GM23338 (cell line): ENCODE data around the gene KRTAP4-12. TPM values are rescaled to one million over a fixed set of nuclear protein-coding genes. Genes with fewer than 3 reads are reported as not detected.

Source experiments
- ATAC-seq: fragments of 200-7000 bp; cut with Tn5 transposase; 3 replicates; pipeline ENCODE4 v1.9.1; 2020
- DNase-seq: peaks from one replicate; pipeline ENCODE4 v3.0.0-alpha.2; 2015; ENCODE audit warnings: low spot score
- H2AFZ ChIP-seq: fragments of 200-600 bp; sonication (generic); 2 replicates; pipeline ENCODE4 v1.8.0; 2016; ENCODE audit warnings: antibody characterized with exemption, mild to moderate bottlenecking, moderate library complexity
- H3F3A ChIP-seq: fragments of 200-600 bp; sonication (generic); replicated peaks from 2 replicates; pipeline ENCODE4 v1.8.0; 2017; ENCODE audit warnings: antibody characterized with exemption, mixed run types, low read depth
- H3K27ac ChIP-seq: fragments of 200-600 bp; sonication (generic); 2 replicates; pipeline ENCODE4 v1.6.1; 2016; ENCODE audit warnings: low read depth
- H3K27me3 ChIP-seq: fragments of 200-600 bp; sonication (generic); 2 replicates; pipeline ENCODE4 v1.8.0; 2016; ENCODE audit warnings: mild to moderate bottlenecking, mixed run types, moderate library complexity; ENCODE audit not compliant: insufficient read depth
- H3K36me3 ChIP-seq: fragments of 200-600 bp; sonication (generic); 2 replicates; pipeline ENCODE4 v1.8.0; 2016; ENCODE audit warnings: mild to moderate bottlenecking; ENCODE audit not compliant: insufficient read depth
- H3K4me1 ChIP-seq: fragments of 200-600 bp; sonication (generic); 2 replicates; pipeline ENCODE4 v1.8.0; 2016; ENCODE audit warnings: mild to moderate bottlenecking, moderate library complexity; ENCODE audit not compliant: insufficient read depth
- H3K4me2 ChIP-seq: fragments of 200-600 bp; sonication (generic); 2 replicates; pipeline ENCODE4 v1.7.1; 2017; ENCODE audit warnings: mixed run types
- H3K4me3 ChIP-seq: fragments of 200-600 bp; sonication (generic); 2 replicates; pipeline ENCODE4 v1.6.1; 2016; ENCODE audit warnings: mixed run types
- H3K79me2 ChIP-seq: fragments of 200-600 bp; sonication (generic); replicated peaks from 2 replicates; pipeline ENCODE4 v1.8.0; 2017; ENCODE audit warnings: mild to moderate bottlenecking; ENCODE audit not compliant: insufficient read depth
- H3K9me2 ChIP-seq: fragments of 200-600 bp; sonication (generic); 2 replicates; pipeline ENCODE4 v1.8.0; 2017; ENCODE audit not compliant: insufficient read depth
- H4K20me1 ChIP-seq: fragments of 200-600 bp; sonication (generic); replicated peaks from 2 replicates; pipeline ENCODE4 v1.8.0; 2017; ENCODE audit warnings: mild to moderate bottlenecking; ENCODE audit not compliant: insufficient read depth
- H3K27ac Mint-ChIP-seq: 2 replicates; pipeline ENCODE4 v1.8.0; 2020; ENCODE audit warnings: inconsistent platforms, mild to moderate bottlenecking, moderate library complexity, mixed read lengths
- H3K27me3 Mint-ChIP-seq: 3 replicates; pipeline ENCODE4 v1.8.0; 2022; ENCODE audit warnings: low read depth, mild to moderate bottlenecking, moderate library complexity, mixed read lengths, inconsistent platforms; ENCODE audit not compliant: insufficient read depth, poor library complexity
- H3K36me3 Mint-ChIP-seq: 3 replicates; pipeline ENCODE4 v1.8.0; 2021; ENCODE audit warnings: low read depth, mild to moderate bottlenecking, inconsistent platforms, moderate library complexity, mixed read lengths
- H3K4me1 Mint-ChIP-seq: 3 replicates; pipeline ENCODE4 v1.8.0; 2020; ENCODE audit warnings: mild to moderate bottlenecking, inconsistent platforms, mixed read lengths
- H3K4me3 Mint-ChIP-seq: 3 replicates; pipeline ENCODE4 v1.8.0; 2021; ENCODE audit warnings: moderate library complexity, mild to moderate bottlenecking, inconsistent platforms, mixed read lengths
- H3K9me3 Mint-ChIP-seq: 3 replicates; pipeline ENCODE4 v1.8.0; 2020; ENCODE audit warnings: moderate library complexity, mild to moderate bottlenecking, inconsistent platforms, mixed read lengths
- CREB1 ChIP-seq: fragments of 250-450 bp; sonication (Bioruptor Pico); IDR thresholded peaks from 2 replicates; pipeline ENCODE4 v1.5.0; 2020; ENCODE audit warnings: low read depth, mild to moderate bottlenecking, moderate library complexity
- EZH2 ChIP-seq: fragments of 200-600 bp; sonication (generic); IDR thresholded peaks from one replicate; pipeline ENCODE4 v1.8.0; 2017; ENCODE audit warnings: antibody characterized with exemption, mild to moderate bottlenecking, low read depth; ENCODE audit not compliant: unreplicated experiment
- EZH2phosphoT487 ChIP-seq: fragments of 200-600 bp; sonication (generic); IDR thresholded peaks from one replicate; pipeline ENCODE4 v1.8.1; 2018; ENCODE audit warnings: antibody characterized with exemption; ENCODE audit not compliant: unreplicated experiment
- JUNB ChIP-seq: IDR thresholded peaks from one replicate; pipeline ENCODE4 v1.6.1; 2016; ENCODE audit warnings: antibody characterized with exemption; ENCODE audit not compliant: unreplicated experiment
- POLR2AphosphoS5 ChIP-seq: IDR thresholded peaks from 2 replicates; pipeline ENCODE4 v1.6.1; 2016; ENCODE audit warnings: antibody characterized with exemption, low read depth
- STAT1 ChIP-seq: IDR thresholded peaks from one replicate; pipeline ENCODE4 v1.6.1; 2016; ENCODE audit warnings: antibody characterized with exemption; ENCODE audit not compliant: unreplicated experiment
- ZNF114 ChIP-seq: fragments of 250-450 bp; sonication (Bioruptor Pico); IDR thresholded peaks from 2 replicates; pipeline ENCODE4 v1.5.0; 2020; ENCODE audit warnings: mild to moderate bottlenecking, moderate library complexity
- ZNF331 ChIP-seq: fragments of 250-450 bp; sonication (Bioruptor Pico); IDR thresholded peaks from 2 replicates; pipeline ENCODE4 v1.5.0; 2020; ENCODE audit warnings: low read depth, mild to moderate bottlenecking, moderate library complexity
- polyA plus RNA-seq: library from polyadenylated mRNA; unstranded; fragments of >200 nt; fragmentation: Nextera tagmentation; extraction: Ambion mirVana; gene quantifications from 2 replicates; pipeline ENCODE4 v1.2.1, GENCODE V29; 2016
- total RNA-seq: library from RNA; depleted of rRNA; stranded (reverse); fragments of >200 nt; shearing (Covaris generic); gene quantifications from 2 replicates; pipeline ENCODE4 v1.2.3, GENCODE V29; 2014
- TF ChIP-seq, protein P1 (sequence below): fragments of 250-450 bp; sonication (Bioruptor Pico); IDR thresholded peaks from 2 replicates; pipeline ENCODE4 v1.5.0; 2020; ENCODE audit warnings: mild to moderate bottlenecking, moderate library complexity
- TF ChIP-seq, protein P2 (sequence below): IDR thresholded peaks from one replicate; pipeline ENCODE4 v1.6.1; 2018; ENCODE audit warnings: antibody characterized with exemption; ENCODE audit not compliant: unreplicated experiment

The KRTAP4-12 gene
- total and polyA plus RNA-seq, 2 experiments from 2014 or later, result not detected

DNA sequence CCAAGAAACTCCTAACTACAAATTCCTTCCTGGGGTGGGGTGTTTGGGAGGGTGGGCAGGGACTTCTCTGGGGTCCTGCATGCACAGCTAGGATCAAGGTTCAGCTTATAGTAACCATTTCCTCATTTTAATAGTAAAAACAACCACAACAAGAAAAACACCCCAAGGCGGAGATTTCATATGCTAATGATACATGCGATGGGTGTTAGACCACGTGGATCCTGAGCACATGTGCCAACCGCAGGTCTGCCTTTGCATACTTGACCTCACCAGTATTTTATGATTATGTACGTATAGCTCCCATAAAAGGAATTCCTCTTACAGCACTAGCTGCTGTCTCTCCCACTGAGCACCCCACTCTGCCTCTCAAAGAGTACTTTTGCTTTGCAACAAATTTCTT lies 7.7 kb downstream of the KRTAP4-12 start:
- Mint-ChIP-seq H3K4me1 (peaks cover 28% of the 10 kb centered on the region), H3K27me3 (peaks cover 1% of the 10 kb centered on the region)

DNA sequence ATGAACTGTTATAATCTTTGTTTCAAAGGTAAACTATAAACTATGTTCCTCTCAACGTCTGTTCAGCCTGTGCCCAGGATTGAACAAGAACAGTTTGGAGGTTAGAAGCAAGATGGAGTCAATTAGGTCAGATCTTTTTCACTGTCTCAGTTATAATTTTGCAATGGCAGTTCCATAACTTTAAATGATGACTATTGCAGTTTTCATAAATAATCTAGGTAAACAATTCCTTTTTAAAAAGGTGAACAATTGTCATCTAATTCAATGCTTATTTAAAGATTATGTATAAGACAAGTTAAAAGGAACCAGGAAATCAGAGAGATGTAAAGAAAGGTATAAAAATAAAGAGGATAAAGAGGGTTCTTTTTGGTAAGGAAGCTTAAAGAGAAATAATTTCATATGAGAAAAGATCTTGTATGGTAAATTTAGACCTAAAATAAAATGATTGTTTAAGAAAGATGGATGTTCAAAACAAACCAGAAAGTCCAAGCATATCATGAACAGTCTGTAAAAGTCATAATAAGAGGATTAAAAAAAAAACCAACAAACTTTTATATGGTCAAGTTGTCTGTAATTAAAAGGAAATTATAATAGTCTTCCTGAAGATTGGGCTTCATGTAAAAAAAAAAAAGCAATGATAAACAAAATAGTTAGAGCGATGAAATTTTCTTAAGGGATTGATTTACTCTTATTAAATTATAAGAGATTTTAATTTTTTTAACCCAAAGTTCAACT lies 12.7 kb downstream of the KRTAP4-12 start:
- Mint-ChIP-seq H3K9me3 (peaks cover 54% of the 10 kb centered on the region), H3K36me3 (peaks cover 60% of the 10 kb centered on the region)
- TF ChIP-seq EZH2phosphoT487 (no peak), STAT1 (no peak), CREB1 (CRISPR knock-in tag) (no peak), ZNF331 (CRISPR knock-in tag) (no peak), ZNF114 (CRISPR knock-in tag) (no peak)
- TF ChIP-seq, protein P1, sequence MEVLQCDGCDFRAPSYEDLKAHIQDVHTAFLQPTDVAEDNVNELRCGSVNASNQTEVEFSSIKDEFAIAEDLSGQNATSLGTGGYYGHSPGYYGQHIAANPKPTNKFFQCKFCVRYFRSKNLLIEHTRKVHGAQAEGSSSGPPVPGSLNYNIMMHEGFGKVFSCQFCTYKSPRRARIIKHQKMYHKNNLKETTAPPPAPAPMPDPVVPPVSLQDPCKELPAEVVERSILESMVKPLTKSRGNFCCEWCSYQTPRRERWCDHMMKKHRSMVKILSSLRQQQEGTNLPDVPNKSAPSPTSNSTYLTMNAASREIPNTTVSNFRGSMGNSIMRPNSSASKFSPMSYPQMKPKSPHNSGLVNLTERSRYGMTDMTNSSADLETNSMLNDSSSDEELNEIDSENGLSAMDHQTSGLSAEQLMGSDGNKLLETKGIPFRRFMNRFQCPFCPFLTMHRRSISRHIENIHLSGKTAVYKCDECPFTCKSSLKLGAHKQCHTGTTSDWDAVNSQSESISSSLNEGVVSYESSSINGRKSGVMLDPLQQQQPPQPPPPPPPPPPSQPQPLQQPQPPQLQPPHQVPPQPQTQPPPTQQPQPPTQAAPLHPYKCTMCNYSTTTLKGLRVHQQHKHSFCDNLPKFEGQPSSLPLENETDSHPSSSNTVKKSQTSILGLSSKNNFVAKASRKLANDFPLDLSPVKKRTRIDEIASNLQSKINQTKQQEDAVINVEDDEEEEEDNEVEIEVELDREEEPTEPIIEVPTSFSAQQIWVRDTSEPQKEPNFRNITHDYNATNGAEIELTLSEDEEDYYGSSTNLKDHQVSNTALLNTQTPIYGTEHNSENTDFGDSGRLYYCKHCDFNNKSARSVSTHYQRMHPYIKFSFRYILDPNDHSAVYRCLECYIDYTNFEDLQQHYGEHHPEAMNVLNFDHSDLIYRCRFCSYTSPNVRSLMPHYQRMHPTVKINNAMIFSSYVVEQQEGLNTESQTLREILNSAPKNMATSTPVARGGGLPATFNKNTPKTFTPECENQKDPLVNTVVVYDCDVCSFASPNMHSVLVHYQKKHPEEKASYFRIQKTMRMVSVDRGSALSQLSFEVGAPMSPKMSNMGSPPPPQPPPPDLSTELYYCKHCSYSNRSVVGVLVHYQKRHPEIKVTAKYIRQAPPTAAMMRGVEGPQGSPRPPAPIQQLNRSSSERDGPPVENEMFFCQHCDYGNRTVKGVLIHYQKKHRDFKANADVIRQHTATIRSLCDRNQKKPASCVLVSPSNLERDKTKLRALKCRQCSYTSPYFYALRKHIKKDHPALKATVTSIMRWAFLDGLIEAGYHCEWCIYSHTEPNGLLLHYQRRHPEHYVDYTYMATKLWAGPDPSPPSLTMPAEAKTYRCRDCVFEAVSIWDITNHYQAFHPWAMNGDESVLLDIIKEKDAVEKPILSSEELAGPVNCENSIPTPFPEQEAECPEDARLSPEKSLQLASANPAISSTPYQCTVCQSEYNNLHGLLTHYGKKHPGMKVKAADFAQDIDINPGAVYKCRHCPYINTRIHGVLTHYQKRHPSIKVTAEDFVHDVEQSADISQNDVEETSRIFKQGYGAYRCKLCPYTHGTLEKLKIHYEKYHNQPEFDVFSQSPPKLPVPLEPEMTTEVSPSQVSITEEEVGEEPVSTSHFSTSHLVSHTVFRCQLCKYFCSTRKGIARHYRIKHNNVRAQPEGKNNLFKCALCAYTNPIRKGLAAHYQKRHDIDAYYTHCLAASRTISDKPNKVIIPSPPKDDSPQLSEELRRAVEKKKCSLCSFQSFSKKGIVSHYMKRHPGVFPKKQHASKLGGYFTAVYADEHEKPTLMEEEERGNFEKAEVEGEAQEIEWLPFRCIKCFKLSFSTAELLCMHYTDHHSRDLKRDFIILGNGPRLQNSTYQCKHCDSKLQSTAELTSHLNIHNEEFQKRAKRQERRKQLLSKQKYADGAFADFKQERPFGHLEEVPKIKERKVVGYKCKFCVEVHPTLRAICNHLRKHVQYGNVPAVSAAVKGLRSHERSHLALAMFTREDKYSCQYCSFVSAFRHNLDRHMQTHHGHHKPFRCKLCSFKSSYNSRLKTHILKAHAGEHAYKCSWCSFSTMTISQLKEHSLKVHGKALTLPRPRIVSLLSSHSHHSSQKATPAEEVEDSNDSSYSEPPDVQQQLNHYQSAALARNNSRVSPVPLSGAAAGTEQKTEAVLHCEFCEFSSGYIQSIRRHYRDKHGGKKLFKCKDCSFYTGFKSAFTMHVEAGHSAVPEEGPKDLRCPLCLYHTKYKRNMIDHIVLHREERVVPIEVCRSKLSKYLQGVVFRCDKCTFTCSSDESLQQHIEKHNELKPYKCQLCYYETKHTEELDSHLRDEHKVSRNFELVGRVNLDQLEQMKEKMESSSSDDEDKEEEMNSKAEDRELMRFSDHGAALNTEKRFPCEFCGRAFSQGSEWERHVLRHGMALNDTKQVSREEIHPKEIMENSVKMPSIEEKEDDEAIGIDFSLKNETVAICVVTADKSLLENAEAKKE (CRISPR knock-in tag), result no peak

More for the DNA sequence above, 7.7 kb downstream of the KRTAP4-12 start:
- ATAC-seq, result no peak
- TF ChIP-seq STAT1, result no peak
- no peak for TF ChIP-seq POLR2AphosphoS5
- no peak for TF ChIP-seq EZH2phosphoT487
- TF ChIP-seq, protein P2, sequence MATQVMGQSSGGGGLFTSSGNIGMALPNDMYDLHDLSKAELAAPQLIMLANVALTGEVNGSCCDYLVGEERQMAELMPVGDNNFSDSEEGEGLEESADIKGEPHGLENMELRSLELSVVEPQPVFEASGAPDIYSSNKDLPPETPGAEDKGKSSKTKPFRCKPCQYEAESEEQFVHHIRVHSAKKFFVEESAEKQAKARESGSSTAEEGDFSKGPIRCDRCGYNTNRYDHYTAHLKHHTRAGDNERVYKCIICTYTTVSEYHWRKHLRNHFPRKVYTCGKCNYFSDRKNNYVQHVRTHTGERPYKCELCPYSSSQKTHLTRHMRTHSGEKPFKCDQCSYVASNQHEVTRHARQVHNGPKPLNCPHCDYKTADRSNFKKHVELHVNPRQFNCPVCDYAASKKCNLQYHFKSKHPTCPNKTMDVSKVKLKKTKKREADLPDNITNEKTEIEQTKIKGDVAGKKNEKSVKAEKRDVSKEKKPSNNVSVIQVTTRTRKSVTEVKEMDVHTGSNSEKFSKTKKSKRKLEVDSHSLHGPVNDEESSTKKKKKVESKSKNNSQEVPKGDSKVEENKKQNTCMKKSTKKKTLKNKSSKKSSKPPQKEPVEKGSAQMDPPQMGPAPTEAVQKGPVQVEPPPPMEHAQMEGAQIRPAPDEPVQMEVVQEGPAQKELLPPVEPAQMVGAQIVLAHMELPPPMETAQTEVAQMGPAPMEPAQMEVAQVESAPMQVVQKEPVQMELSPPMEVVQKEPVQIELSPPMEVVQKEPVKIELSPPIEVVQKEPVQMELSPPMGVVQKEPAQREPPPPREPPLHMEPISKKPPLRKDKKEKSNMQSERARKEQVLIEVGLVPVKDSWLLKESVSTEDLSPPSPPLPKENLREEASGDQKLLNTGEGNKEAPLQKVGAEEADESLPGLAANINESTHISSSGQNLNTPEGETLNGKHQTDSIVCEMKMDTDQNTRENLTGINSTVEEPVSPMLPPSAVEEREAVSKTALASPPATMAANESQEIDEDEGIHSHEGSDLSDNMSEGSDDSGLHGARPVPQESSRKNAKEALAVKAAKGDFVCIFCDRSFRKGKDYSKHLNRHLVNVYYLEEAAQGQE, result no peak
- TF ChIP-seq JUNB, result no peak
- no peak for TF ChIP-seq EZH2
- Histone ChIP-seq H3K79me2 (no peaks in the 10 kb centered on the region), H3F3A (no peaks in the 10 kb centered on the region), H3K27me3 (no peaks in the 10 kb centered on the region), H2AFZ (no peak overlapping the region), H3K4me1 (0 out of 2 replicates have a peak, but pooled peaks cover 4% of the 10 kb centered on the region), H4K20me1 (no peaks in the 10 kb centered on the region), H3K36me3 (peaks cover 16% of the 10 kb centered on the region; the same call in 1 of the 2 replicates), H3K9me2 (no peaks in the 10 kb centered on the region), H3K4me3 (no peak overlapping the region), H3K27ac (no peak overlapping the region), H3K4me2 (no peak overlapping the region)
- DNase-seq, result no peak
- no peak overlapping the region for H3K4me3 Mint-ChIP-seq
- H3K27ac Mint-ChIP-seq, result no peak overlapping the region
- peaks cover 28% of the 10 kb centered on the region for H3K9me3 Mint-ChIP-seq
- H3K36me3 Mint-ChIP-seq, result peaks cover 32% of the 10 kb centered on the region

More for the DNA sequence above, 12.7 kb downstream of the KRTAP4-12 start:
- Histone ChIP-seq H3K4me3 (no peak overlapping the region), H3K4me2 (no peak overlapping the region), H3K9me2 (no peaks in the 10 kb centered on the region), H3K36me3 (peaks cover 21% of the 10 kb centered on the region; the same call in 1 of the 2 replicates), H4K20me1 (no peaks in the 10 kb centered on the region), H3K79me2 (no peaks in the 10 kb centered on the region), H2AFZ (no peak overlapping the region), H3K27ac (no peak overlapping the region), H3K27me3 (no peaks in the 10 kb centered on the region), H3F3A (no peaks in the 10 kb centered on the region), H3K4me1 (peaks cover 22% of the 10 kb centered on the region)
- DNase-seq (no peak), ATAC-seq (no peak)
- H3K4me3 Mint-ChIP-seq, result no peak overlapping the region
- no peak overlapping the region for H3K27ac Mint-ChIP-seq
- H3K4me1 Mint-ChIP-seq, result peaks cover 35% of the 10 kb centered on the region
- H3K27me3 Mint-ChIP-seq, result peaks cover 5% of the 10 kb centered on the region
